B cell (primary cell): ENCODE measurements around the gene SRRM2. TPM values are rescaled to one million over a fixed set of nuclear protein-coding genes. Genes with fewer than 3 reads are reported as not detected.

Experiments used
- ATAC-seq: fragments of 200-7000 bp; cut with Tn5 transposase; one replicate; pipeline ENCODE4 v1.10.0; 2021; ENCODE audit warnings: low read depth, mild to moderate bottlenecking, moderate number of reproducible peaks, moderate library complexity
- CTCF ChIA-PET: fragments of 350-600 bp; sonication (Branson Sonifier 250); formaldehyde crosslinking; loops from one replicate; lab custom pipeline; 2021; ENCODE audit warnings: antibody characterized with exemption, inconsistent platforms; lab: Charles Lee
- POLR2A ChIA-PET: fragments of 350-600 bp; sonication (Branson Sonifier 250); formaldehyde crosslinking; loops from one replicate; lab custom pipeline; 2021; ENCODE audit warnings: antibody characterized with exemption; lab: Charles Lee
- DNase-seq: peaks from one replicate; pipeline ENCODE4 v3.0.0; 2013
- H2AFZ ChIP-seq: 2 replicates; pipeline ENCODE4 v1.6.1; 2012; ENCODE audit warnings: mild to moderate bottlenecking, low read depth, low read length; ENCODE audit not compliant: insufficient read depth, poor library complexity, severe bottlenecking
- H3K27ac ChIP-seq, 2 donors: 1 replicate in 1 of 2; 2 replicates in 1 of 2; pipeline ENCODE4 v1.5.1; 2012 to 2013; ENCODE audit warnings: low read length in 2 of 2, mild to moderate bottlenecking in 2 of 2, moderate library complexity in 1 of 2
- H3K27me3 ChIP-seq, 4 experiments: fragments of 200-600 bp in 1 of 4; sonication (generic) in 1 of 4; replicated peaks in 1 of 4; 1 replicate in 2 of 4; 2 replicates in 2 of 4; pipeline versions ENCODE4 v1.6.1 to v1.7.0; 2013 to 2016; ENCODE audit warnings: low read length in 3 of 4, mild to moderate bottlenecking in 2 of 4, mixed read lengths in 1 of 4, moderate library complexity in 1 of 4; ENCODE audit not compliant: insufficient read depth in 4 of 4, control insufficient read depth in 3 of 4; ENCODE audit errors: control extremely low read depth in 1 of 4
- H3K36me3 ChIP-seq, 2 experiments: replicated peaks in 1 of 2; 1 replicate in 1 of 2; 2 replicates in 1 of 2; pipeline versions ENCODE4 v1.6.1 to v1.7.1; 2013; ENCODE audit warnings: low read length in 1 of 2; ENCODE audit not compliant: insufficient read depth in 2 of 2, control insufficient read depth in 1 of 2; ENCODE audit errors: control extremely low read depth in 1 of 2, extremely low read depth in 1 of 2
- H3K4me1 ChIP-seq, 2 donors: fragments of 200-600 bp in 1 of 2; sonication (generic) in 1 of 2; 1 replicate in 1 of 2; 2 replicates in 1 of 2; pipeline versions ENCODE4 v1.5.1 to v1.6.1; 2013 to 2017; ENCODE audit warnings: low read length in 2 of 2; ENCODE audit not compliant: control insufficient read depth in 2 of 2, insufficient read depth in 2 of 2
- H3K4me2 ChIP-seq: replicated peaks from 2 replicates; pipeline ENCODE3; 2012; ENCODE audit warnings: mild to moderate bottlenecking, low read depth, low read length; ENCODE audit not compliant: poor library complexity, severe bottlenecking
- H3K4me3 ChIP-seq, 5 experiments: fragments of 200-600 bp in 1 of 5; sonication (generic) in 1 of 5; 1 replicate in 3 of 5; 2 replicates in 2 of 5; pipeline versions ENCODE4 v1.5.1 to v1.7.0; 2011 to 2016; ENCODE audit warnings: low read length in 4 of 5, mild to moderate bottlenecking in 4 of 5, low read depth in 2 of 5, control low read depth in 1 of 5, moderate library complexity in 1 of 5; ENCODE audit not compliant: insufficient read depth in 1 of 5; ENCODE audit errors: control extremely low read depth in 1 of 5, extremely low read depth in 1 of 5
- H3K79me2 ChIP-seq: fragments of 200-600 bp; sonication (generic); one replicate; pipeline ENCODE4 v1.6.0; 2016; ENCODE audit warnings: low read length; ENCODE audit not compliant: control insufficient read depth, insufficient read depth
- H3K9ac ChIP-seq: fragments of 200-600 bp; sonication (generic); 2 replicates; pipeline ENCODE4 v1.6.1; 2017; ENCODE audit warnings: mild to moderate bottlenecking, low read length, moderate library complexity
- H3K9me3 ChIP-seq, 3 donors: one replicate each; pipeline versions ENCODE4 v1.6.1 to v1.7.1; 2013; ENCODE audit warnings: low read length in 2 of 3; ENCODE audit not compliant: control insufficient read depth in 2 of 3, insufficient read depth in 1 of 3; ENCODE audit errors: control extremely low read depth in 1 of 3
- H4K20me1 ChIP-seq: 2 replicates; pipeline ENCODE4 v1.6.0; 2012; ENCODE audit warnings: mild to moderate bottlenecking, low read length; ENCODE audit not compliant: insufficient read depth, control insufficient read depth, poor library complexity, severe bottlenecking
- H3K27ac Mint-ChIP-seq: one replicate; pipeline ENCODE4 v1.8.0; 2021; ENCODE audit warnings: mixed read lengths
- H3K27me3 Mint-ChIP-seq: one replicate; pipeline ENCODE4 v1.8.0; 2021; ENCODE audit warnings: mixed read lengths
- H3K4me1 Mint-ChIP-seq: one replicate; pipeline ENCODE4 v1.8.0; 2021; ENCODE audit warnings: mixed read lengths
- H3K4me3 Mint-ChIP-seq: one replicate; pipeline ENCODE4 v1.8.0; 2021; ENCODE audit warnings: mixed read lengths
- H3K9me3 Mint-ChIP-seq: one replicate; pipeline ENCODE4 v1.8.0; 2022; ENCODE audit warnings: mixed read lengths; ENCODE audit not compliant: insufficient read depth
- CTCF ChIP-seq: fragments of 200-600 bp; IDR thresholded peaks from one replicate; pipeline ENCODE4 v1.8.0; 2022; ENCODE audit warnings: antibody characterized with exemption, mild to moderate bottlenecking
- EZH2 ChIP-seq: IDR thresholded peaks from 2 replicates; pipeline ENCODE4 v1.6.1; 2012; ENCODE audit warnings: borderline replicate concordance, low read depth, mild to moderate bottlenecking, moderate library complexity, low read length; ENCODE audit not compliant: insufficient read depth, poor library complexity, severe bottlenecking
- WGBS: methylation state at CpG from one replicate; pipeline ENCODE4 v1.1.5; 2013; ENCODE audit warnings: missing lambda C conversion rate; ENCODE audit not compliant: insufficient coverage; 5-methylcytosine and 5-hydroxymethylcytosine counted together
- intact Hi-C: fragments of 100-400 bp; cut with micrococcal nuclease; formaldehyde crosslinking; loops from one replicate; pipeline ENCODE4 v1.10.0; 2022
- polyA plus RNA-seq: library from polyadenylated mRNA; depleted of rRNA; stranded (reverse); fragments of >200 nt; gene quantifications from 2 replicates; pipeline ENCODE4 v1.2.3, GENCODE V29; 2012
- total RNA-seq, 2 donors: library from RNA; stranded (reverse); fragments of 120-200 nt in 1 of 2; gene quantifications; 1 replicate in 1 of 2; 2 replicates in 1 of 2; pipeline versions ENCODE4 v1.2.3 to v1.2.4, GENCODE V29; 2013 to 2022

The SRRM2 gene
- total and polyA plus RNA-seq, 2 donors (not counting 1 experiment from before 2014, with no cell fraction given) = 1,485 to 1,879 TPM

DNA sequence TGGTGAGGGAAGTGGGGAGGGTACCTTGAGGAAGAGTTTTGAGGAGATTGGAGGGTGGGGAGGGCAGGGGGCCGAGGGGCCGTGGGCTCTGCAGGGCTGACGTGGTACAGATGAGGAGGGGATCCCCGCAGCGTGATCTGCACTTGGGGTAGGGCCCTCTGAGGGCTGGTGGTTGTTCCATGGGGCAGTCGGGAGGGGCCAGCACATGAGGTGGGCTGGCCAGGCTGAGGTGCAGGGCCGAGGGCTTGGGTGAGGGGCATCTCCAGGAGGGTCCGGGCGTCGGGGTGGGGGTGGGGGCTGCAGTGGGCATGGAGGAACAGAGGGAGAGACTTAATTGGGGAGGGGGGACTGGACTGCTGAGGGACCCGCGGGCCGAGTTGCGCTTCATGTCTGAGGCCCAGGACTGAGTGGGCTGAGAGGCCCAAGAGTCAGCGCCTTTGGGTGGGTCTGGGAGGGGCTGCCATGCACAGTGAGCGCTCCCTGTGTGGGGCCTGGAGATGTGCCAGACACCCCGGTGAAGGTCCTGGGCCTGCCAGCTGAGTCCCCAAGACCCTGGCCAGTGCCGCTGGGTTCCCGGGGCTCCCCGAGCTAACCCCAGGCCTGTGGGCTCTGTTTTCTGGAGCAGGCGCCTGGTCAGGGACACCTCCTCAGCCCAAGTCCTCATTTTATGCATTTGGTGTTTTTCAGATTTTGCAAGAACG is 45.7 kb upstream of the SRRM2 start:
- Histone ChIP-seq H3K36me3 (peaks cover 0 to 56% of the 10 kb centered on the region in 2 experiments), H3K4me1 (no peaks in the 10 kb centered on the region), H3K27me3 (no peaks in the 10 kb centered on the region), H3K79me2 (peaks cover 17% of the 10 kb centered on the region), H4K20me1 (peaks cover 70% of the 10 kb centered on the region), H3K4me3 (no peak overlapping the region), H2AFZ (no peak overlapping the region), H3K9ac (no peak overlapping the region), H3K4me2 (no peak overlapping the region), H3K9me3 (no peaks in the 10 kb centered on the region), H3K27ac (no peak overlapping the region)
- ChIA-PET CTCF (no interaction called here), POLR2A (no interaction called here)
- ATAC-seq (no peak), DNase-seq (no peak)
- Mint-ChIP-seq H3K27me3 (no peaks in the 10 kb centered on the region), H3K4me3 (no peak overlapping the region), H3K27ac (no peak overlapping the region), H3K9me3 (no peaks in the 10 kb centered on the region), H3K4me1 (peaks cover 2% of the 10 kb centered on the region)
- intact Hi-C loops = no loop called here
- 96% methylated on average over 18 of the region's 22 CpGs for WGBS
- TF ChIP-seq CTCF (no peak), EZH2 (no peak)
